ENCODE data around the gene CD300H.
"Not testable (repeated sequence)": the region's sequence is repeated elsewhere in the genome, so short reads cannot be mapped to it uniquely, and the experiment has no call there.

The CD300H gene

GRCh38 chr17:74584292-74585060 lies 17.2 kb upstream of the CD300H start:
- no peak for DNase-seq

GRCh38 chr17:74582633-74583032 lies 15.3 kb upstream of the CD300H start:
- DNase-seq = no peak

DNA sequence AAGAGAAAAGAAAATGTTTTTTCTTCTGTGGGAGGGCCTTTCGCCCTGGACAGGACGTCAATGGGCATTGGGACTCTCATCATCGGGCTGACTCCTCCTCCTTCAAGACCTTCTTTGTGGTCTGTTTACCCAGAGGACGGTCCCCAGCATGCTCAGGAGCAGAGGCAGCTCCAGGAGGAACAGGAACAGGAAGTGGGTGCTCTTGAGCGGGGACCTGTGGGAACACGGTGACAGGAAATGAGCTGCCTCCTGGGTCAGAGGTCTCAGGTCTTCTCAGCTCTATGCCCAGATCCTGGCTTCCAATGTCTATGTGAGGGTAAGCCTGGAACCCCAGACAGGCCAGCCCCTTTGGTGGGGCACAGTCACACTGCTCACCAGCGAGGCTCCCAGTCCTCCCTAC lies 12.6 kb upstream of the CD300H start:
- no peak for DNase-seq

- DNase-seq = no peak
Measured at GRCh38 chr17:74578979-74579378, 11.7 kb upstream of the CD300H start.

GRCh38 chr17:74574489-74575142 lies 7.3 kb upstream of the CD300H start:
- no peak for DNase-seq

- not testable (repeated sequence) for DNase-seq
Measured at GRCh38 chr17:74573635-74574034, 6.3 kb upstream of the CD300H start.

DNA sequence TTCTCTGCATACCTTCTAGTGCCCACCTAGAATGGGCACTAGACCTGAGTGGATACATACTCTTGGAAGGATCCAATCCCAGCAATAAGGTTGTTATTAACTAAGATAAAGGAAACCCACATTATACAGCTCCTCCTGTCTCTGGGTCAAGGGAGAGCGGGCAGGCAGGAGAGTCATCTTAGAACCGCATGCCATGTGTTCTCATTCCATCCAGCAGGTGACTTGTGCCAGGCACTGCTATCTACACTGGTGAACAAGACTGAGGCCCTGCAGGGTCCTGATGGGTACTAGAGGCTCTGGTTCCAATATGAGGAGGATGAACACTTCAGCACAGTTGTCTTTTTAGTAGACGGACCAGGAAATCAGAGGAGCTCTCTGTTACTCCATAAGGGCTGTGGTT lies 5.9 kb upstream of the CD300H start:
- no peak for DNase-seq

GRCh38 chr17:74571621-74572270 lies 4.4 kb upstream of the CD300H start:
- DNase-seq = no peak

DNA sequence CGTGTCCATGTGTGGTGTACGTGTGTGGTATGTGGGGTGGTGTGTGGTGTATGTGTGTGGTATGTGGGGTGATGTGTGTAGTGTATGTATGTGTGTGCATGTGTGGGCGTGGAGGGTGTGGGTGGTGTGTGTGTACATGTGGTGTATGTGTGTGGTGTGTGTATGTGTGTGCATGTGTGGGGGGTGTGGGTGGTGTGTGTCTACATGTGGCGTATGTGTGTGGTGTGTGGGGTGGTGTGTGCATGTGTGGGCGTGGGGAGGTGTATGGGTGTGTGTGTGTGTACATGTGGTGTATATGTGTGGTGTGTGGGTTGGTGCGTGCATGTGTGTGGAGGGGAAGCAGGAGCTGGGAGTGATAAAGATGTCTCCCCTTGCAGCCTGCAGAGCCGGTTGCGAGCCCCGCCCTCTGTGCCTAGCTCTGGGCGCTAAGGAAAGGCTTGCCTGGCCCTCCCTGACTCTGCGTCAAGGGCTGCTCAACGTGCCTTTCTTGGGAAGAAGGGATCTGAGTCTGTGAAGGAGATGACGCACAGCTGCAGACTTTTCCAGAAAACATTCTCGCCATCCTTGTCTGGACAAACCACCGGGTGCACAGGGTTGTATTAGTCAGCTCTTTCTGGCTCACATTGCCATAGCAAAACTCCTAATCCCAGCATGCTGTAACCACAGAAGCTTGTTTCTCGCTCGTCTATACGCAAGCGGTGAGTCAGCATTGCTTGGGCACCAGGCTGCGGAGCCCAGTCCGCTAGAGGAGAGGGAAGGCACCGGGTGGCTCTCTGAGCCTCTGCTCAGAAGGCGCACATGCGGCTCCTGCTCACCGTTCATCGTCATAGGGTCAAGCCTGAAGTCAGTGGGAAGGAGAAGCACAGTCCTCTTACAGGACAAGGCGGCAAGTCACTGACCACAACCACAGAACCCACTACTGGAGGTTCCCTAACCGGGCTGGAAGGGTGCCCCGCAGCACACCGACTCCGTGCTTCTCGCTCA lies 2.0 kb upstream of the CD300H start:
- peak; percentile 95 for DNase-seq

DNA sequence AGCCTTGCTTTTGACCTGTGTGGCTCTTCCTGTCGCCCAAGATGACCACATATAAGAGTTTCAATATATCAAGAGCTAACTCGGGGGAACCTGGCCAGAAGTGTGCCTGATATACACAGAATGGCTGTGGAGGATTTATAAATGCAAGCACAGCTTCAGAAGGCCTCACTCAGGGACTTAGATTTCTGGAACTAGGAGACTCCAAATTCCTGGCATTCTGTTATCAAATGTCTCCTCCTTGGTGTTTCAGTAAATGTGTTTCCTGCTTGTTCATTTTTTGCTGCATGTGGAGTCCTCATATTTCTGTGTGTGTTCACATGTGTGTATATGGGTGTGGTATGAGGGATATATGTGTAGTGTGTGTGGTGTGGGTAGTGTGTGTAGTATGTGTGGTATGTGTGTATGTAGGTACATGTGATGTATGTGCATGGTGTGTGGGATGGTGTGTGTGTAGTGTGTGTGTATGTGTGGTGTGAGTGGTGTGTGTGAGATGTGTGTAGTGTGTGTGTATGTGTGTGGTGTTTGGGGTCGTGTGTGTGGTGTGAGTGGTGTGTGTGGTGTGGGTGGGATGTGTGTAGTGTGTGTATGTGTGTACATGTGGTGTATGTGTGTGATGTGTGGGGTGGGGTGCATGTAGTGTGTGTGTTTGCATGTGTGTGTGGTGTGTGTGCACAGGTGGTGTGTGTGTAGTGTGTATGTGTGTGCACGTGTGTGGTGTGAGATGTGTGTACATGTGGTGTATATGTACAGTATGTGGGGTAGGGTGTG lies 981 bp upstream of the CD300H start:
- DNase-seq = no peak

- DNase-seq = no peak
Measured at GRCh38 chr17:74566132-74566753, 1.1 kb downstream of the CD300H start.

DNA sequence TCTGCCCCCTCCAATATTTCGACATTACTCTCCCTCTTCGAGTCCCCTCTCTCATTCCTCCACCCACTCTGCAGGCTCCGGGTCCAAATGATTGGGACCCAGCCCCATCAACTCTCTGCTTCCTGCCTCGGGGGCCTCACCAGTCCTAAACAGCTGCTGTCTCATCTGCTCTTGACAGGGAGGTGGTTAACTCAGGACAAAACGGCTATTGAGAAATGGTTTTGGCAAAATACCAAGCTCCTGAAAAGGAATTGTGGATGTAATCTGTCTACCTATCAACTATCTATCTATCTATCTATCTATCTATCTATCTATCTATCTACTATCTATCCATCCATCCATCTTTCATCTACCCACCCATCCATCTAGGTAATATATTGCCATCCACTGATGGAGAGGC lies 2.2 kb downstream of the CD300H start:
- DNase-seq = no peak

GRCh38 chr17:74563358-74563757 lies 4.0 kb downstream of the CD300H start:
- no peak for DNase-seq

- no peak for DNase-seq
Measured at GRCh38 chr17:74561586-74561985, 5.7 kb downstream of the CD300H start.

DNA sequence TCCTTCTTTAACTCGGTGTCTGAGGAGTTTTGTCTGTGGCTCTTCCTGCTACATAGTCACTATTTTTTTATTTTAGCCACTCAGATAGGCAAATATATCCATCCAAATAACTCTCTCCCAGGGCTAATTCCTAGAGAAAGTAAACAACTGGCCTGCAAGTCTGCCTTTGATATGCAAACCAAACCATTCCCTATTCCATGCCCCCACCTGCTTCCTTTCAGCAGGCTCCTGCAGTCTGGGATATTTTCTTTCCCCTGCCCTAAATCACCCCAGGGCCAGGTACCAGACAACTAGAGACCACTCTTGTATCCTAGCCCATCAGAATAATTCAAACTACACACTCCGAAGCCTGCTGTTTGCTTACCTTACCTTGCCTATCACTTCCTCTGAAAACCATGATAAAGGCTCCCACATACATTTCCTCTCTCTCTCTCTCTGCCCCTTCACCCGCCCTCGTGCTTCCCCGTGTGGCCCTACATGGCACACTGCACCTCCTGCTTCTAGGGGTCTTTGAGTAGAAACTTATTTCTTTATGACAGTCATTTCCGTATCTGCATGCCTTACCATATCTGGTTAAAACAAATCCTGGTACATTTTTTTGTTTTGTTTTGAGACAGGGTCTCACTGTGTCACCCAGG lies 8.3 kb downstream of the CD300H start:
- DNase-seq = no peak

DNA sequence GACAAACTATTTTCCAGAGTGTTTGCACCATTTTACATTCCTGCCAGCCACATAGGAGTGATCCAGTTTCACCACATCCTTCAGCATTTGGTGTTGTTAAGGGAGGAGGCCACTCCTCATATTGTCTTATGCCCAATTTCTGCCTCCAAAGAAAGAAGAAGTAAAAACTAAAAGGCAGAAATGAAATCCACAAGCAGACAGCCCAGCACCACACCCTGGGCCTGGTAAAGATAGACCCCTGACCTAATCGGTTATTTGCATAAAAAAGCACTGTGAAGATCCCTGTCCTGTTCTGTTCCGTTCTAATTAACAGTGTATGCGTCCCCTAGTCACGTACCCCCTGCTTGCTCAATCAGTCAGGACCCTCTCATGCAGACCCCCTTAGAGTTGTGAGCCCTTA lies 8.9 kb downstream of the CD300H start:
- DNase-seq = not testable (repeated sequence)

DNA sequence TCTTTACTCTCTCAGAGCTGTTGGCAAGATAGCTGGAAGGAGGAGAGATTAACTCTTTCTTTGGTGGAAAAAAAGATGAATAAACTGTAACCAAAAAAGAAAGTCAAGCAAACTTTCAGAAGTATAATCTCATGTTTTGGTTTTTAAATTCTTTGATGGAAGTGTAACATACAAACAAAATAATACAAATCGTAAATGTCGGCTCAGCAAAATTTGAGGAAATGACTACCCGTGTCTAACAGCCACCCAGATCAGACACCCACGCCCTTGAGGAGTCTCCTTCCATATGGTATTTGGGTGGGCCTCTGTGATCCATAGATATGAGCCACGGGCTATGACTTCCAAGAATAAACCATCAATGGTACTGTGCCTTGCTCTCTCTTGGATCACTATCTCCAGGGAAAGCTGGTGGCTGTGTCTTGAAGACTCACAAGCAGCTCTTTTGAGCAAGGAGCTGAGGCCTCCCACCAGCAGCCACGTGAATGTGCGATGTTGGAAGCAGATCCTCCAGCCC lies 11.8 kb downstream of the CD300H start:
- DNase-seq = no peak

DNA sequence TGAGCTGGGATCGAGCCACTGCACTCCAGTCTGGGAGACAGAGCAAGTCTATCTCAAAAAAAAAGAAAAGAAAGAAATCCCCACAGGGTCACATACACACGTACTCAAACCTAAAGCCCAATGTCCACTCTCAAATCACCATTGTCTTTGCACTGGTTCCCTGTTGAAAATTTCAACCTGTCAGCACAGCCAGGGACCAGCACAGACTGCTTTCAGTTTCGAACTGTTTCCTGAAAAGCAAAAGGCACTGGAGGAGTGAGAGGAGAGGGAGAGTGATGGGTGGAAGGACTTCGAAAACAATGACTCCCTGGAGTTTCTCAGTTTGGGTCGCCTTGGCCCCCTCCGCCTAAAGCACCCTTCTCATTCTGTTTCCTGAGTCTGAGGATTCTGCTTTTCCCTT lies 12.4 kb downstream of the CD300H start:
- no peak for DNase-seq

DNA sequence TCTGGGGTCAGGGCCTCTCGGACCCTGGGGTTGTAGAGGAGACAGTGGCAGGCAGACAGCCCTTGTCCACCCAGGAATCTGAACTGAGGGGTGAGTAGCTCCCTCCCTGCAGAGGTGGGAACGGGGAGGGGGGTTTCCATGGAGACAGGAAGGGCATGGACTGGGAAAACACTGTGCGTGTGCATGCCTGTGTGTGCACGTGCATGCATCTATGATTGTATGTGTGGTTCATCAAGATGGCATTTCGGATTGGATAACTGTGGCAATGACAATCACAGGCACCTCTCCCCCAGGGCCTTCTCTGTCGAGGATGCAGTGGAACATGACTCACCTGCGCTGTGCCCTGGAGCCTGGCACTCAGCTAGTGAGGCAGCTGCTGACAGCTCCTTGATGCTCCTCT lies 15.3 kb downstream of the CD300H start:
- DNase-seq = no peak

GRCh38 chr17:74550602-74551001 lies 16.7 kb downstream of the CD300H start:
- DNase-seq = no peak

DNA sequence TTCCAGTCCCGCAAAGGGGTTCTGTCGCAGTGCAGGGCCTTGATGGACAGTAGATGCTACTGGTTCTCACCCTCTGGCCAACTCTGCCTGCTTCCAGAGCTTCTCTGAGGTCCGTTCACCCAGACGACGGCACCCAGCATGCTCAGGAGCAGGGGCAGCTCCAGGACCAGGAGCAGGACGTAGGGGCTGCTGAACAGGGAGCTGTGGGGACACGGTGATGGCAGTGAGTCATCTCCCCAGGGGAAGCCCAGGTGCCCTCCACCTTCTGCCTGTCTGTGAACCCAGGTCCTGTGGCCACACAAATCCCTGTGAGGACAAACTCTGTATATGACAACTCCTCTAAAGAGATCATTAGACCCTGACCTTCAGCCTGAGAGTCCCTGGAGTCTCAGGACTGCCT lies 18.0 kb downstream of the CD300H start:
- no peak for DNase-seq

Data from kidney glomerular epithelial cell (primary cell).